SH-SY5Y (cell line): ENCODE measurements around the gene ALS2CL.

ENCODE experiments used
- GATA2 ChIP-seq: IDR thresholded peaks from 2 replicates; pipeline ENCODE4 v1.6.1; 2011; ENCODE audit warnings: mild to moderate bottlenecking, low read depth, low read length
- GATA3 ChIP-seq: IDR thresholded peaks from 2 replicates; pipeline ENCODE4 v1.6.1; 2011; ENCODE audit warnings: low read depth, mild to moderate bottlenecking, low read length, moderate library complexity

DNA sequence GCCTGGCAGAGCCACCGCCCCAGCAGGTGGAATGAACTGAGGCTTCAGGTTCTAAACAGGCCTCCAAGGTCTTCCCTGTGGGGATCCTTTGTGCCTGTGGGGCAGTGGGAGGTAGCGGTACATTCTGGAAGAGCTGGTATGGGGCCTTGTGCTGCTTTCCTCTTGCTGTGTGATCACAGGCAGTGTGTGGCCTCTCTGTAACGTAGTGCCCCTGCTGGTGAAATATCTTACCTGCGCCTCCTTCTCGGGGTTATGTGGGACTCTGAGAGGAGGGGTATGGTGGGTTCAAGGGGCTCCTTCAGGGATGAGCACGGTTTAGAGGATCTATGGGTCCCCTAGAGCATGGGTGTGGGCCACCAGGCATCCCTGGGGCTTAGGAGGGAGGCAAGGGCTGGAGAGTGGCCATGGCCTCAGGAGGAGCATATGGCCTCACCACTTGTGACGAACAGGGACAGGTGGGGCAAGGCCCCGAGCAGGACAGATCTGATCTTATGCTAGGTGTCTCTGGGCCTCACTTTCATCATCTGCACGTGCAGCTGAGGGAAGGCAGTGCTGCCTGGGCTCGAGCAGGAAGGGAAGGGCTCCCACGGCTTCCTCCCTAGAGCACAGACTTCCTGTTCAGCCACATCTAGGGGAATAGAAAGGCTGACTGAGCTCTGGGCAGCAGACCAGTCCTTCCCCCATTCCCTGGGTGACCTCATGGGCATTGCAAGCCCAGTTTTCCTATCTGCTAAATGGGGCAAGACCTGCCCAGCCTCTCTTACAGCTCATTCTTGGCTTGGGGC, 1.9 kb upstream of the ALS2CL start:
- TF ChIP-seq GATA2 (no peak), GATA3 (no peak)
